DND-41 (cell line): Measurements from ENCODE around the gene TELO2.

ENCODE experiments used
- ATAC-seq: fragments of 200-7000 bp; cut with Tn5 transposase; 3 replicates; pipeline ENCODE4 v1.9.1; 2021; ENCODE audit warnings: low read depth; ENCODE audit not compliant: insufficient read depth
- DNase-seq: peaks from one replicate; pipeline ENCODE4 v3.0.0-alpha.2; 2020
- H2AFZ ChIP-seq: 2 replicates; pipeline ENCODE4 v1.6.0; 2012; ENCODE audit warnings: low read depth, low read length
- H3K27ac ChIP-seq: 2 replicates; pipeline ENCODE4 v1.5.1; 2012; ENCODE audit warnings: low read length, inconsistent platforms
- H3K27me3 ChIP-seq: fragments of 200-600 bp; sonication (generic); 2 replicates; pipeline ENCODE4 v1.6.0; 2012; ENCODE audit warnings: low read length, mild to moderate bottlenecking, inconsistent platforms; ENCODE audit not compliant: insufficient read depth, poor library complexity
- H3K36me3 ChIP-seq: 2 replicates; pipeline ENCODE4 v1.5.1; 2012; ENCODE audit warnings: low read length, inconsistent platforms; ENCODE audit not compliant: insufficient read depth
- H3K4me1 ChIP-seq: 2 replicates; pipeline ENCODE4 v1.5.1; 2012; ENCODE audit warnings: mild to moderate bottlenecking, low read length; ENCODE audit not compliant: insufficient read depth
- H3K4me2 ChIP-seq: 2 replicates; pipeline ENCODE4 v1.6.0; 2012; ENCODE audit warnings: mild to moderate bottlenecking, moderate library complexity, low read length, inconsistent platforms; ENCODE audit not compliant: insufficient read depth
- H3K4me3 ChIP-seq, 2 experiments: fragments of 200-600 bp in 1 of 2; shearing (Covaris generic) in 1 of 2; 2 replicates each; pipeline ENCODE4 v1.5.1; 2012 to 2016; ENCODE audit warnings: inconsistent platforms in 2 of 2, low read length in 2 of 2, mild to moderate bottlenecking in 2 of 2, low read depth in 1 of 2, moderate library complexity in 1 of 2
- H3K79me2 ChIP-seq: 2 replicates; pipeline ENCODE4 v1.6.0; 2012; ENCODE audit warnings: low read length, inconsistent platforms; ENCODE audit not compliant: insufficient read depth
- H3K9ac ChIP-seq: 2 replicates; pipeline ENCODE4 v1.6.0; 2012; ENCODE audit warnings: low read depth, mild to moderate bottlenecking, inconsistent platforms, low read length, moderate library complexity
- H3K9me3 ChIP-seq: 2 replicates; pipeline ENCODE4 v1.5.1; 2012; ENCODE audit warnings: low read length, moderate library complexity, mild to moderate bottlenecking, inconsistent platforms; ENCODE audit not compliant: insufficient read depth, severe bottlenecking
- H4K20me1 ChIP-seq: 2 replicates; pipeline ENCODE4 v1.6.0; 2012; ENCODE audit warnings: low read length; ENCODE audit not compliant: insufficient read depth
- EZH2 ChIP-seq: IDR thresholded peaks from 3 replicates; pipeline ENCODE4 v1.6.1; 2012; ENCODE audit warnings: borderline replicate concordance, low read depth, mild to moderate bottlenecking, moderate library complexity, low read length, inconsistent platforms; ENCODE audit not compliant: severe bottlenecking
- TF ChIP-seq, protein P1 (sequence below): IDR thresholded peaks from 2 replicates; pipeline ENCODE4 v1.5.1; 2012; ENCODE audit warnings: borderline replicate concordance, low read length, moderate library complexity, mild to moderate bottlenecking; ENCODE audit not compliant: poor library complexity, severe bottlenecking; ENCODE audit errors: extremely low read depth

Gene TELO2

DNA sequence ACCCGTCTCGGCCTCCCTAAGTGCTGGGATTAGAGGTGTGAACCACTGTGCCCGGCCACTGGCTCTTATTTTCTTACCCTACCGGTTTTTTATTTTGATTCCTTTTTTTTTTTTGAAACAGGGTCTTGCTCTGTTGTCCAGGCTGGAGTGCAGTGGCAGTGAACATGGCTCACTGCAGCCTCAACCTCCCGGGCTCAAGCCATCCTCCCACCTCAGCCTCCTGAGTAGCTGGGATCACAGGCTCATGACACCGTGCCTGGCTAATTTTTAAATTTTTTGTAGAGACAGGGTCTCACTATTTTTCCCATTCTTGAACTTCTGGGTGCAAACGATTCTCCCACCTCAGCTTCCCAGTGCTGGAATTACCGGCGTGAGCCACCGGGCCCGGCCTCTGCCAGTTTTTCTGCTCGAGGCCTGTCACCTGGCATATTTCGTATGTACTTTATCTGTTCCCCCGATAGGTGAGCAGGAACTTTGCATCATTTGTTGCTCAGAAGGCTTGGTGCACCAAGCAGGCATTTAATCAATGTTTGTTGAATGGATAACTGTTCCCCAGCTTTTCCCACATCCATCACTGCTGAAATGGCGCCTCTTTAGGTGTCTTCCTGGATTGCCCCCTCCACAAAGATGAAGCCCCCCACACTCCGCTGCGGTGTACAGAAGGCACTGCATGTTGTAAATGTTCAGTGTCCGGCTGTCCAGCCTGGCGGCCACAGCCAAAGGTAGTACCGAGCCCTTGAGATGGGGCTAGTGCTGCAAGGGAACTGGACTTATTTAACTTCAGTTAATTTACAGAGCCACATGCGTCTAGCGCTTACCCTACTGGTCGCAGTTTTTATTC lies 858 bp upstream of the TELO2 start:
- Histone ChIP-seq H3K4me1 (peaks cover 32% of the 10 kb centered on the region), H3K27me3 (no peaks in the 10 kb centered on the region), H3K9me3 (no peaks in the 10 kb centered on the region), H3K36me3 (peaks cover 36% of the 10 kb centered on the region), H3K4me3 (peak overlapping the region; percentile 24 to 93; a peak in 3 of 4 replicates), H4K20me1 (peaks cover 29% of the 10 kb centered on the region), H3K4me2 (peak overlapping the region; percentile 88), H3K27ac (peak overlapping the region; percentile 92), H3K79me2 (peaks cover 40% of the 10 kb centered on the region), H2AFZ (peak overlapping the region; percentile 98), H3K9ac (peak overlapping the region; percentile 97)
- ATAC-seq = no peak
- DNase-seq = no peak
- no peak for TF ChIP-seq EZH2
- TF ChIP-seq, protein P1, sequence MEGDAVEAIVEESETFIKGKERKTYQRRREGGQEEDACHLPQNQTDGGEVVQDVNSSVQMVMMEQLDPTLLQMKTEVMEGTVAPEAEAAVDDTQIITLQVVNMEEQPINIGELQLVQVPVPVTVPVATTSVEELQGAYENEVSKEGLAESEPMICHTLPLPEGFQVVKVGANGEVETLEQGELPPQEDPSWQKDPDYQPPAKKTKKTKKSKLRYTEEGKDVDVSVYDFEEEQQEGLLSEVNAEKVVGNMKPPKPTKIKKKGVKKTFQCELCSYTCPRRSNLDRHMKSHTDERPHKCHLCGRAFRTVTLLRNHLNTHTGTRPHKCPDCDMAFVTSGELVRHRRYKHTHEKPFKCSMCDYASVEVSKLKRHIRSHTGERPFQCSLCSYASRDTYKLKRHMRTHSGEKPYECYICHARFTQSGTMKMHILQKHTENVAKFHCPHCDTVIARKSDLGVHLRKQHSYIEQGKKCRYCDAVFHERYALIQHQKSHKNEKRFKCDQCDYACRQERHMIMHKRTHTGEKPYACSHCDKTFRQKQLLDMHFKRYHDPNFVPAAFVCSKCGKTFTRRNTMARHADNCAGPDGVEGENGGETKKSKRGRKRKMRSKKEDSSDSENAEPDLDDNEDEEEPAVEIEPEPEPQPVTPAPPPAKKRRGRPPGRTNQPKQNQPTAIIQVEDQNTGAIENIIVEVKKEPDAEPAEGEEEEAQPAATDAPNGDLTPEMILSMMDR = no peak

DNA sequence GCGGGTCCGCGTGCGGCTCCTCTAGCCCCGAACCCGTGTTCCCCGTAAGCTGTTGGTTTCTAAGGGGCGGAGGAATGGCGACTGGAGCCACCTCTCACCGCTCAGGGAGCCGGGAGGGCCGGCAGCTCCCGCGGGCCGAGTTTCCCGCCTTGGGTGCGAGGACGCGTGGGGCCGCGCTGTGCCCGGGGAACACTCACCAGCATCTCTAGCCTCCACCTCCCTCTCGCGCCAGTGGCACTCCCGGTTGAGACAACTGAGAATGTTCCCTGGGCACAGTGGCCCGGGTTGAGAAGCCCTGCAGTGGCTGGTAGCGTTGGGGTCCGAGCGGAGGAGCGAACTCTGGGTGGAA lies 560 bp downstream of the TELO2 start:
- peak overlapping the region; percentile 97 for H3K27ac ChIP-seq
- peak overlapping the region; percentile 91 for H2AFZ ChIP-seq
- TF ChIP-seq EZH2 = no peak
- TF ChIP-seq, protein P1 = no peak
- peaks cover 48% of the 10 kb centered on the region for H3K36me3 ChIP-seq
- H3K4me3 ChIP-seq = peak overlapping the region; percentile 93 to 95
- H4K20me1 ChIP-seq = peaks cover 30% of the 10 kb centered on the region
- peaks cover 32% of the 10 kb centered on the region for H3K4me1 ChIP-seq
- peak overlapping the region; percentile 88 for H3K4me2 ChIP-seq
- DNase-seq (no peak), ATAC-seq (peak; percentile 25)
- H3K9ac ChIP-seq = peak overlapping the region; percentile 97
- H3K9me3 ChIP-seq = no peaks in the 10 kb centered on the region
- H3K27me3 ChIP-seq = no peaks in the 10 kb centered on the region
- peaks cover 44% of the 10 kb centered on the region for H3K79me2 ChIP-seq

DNA sequence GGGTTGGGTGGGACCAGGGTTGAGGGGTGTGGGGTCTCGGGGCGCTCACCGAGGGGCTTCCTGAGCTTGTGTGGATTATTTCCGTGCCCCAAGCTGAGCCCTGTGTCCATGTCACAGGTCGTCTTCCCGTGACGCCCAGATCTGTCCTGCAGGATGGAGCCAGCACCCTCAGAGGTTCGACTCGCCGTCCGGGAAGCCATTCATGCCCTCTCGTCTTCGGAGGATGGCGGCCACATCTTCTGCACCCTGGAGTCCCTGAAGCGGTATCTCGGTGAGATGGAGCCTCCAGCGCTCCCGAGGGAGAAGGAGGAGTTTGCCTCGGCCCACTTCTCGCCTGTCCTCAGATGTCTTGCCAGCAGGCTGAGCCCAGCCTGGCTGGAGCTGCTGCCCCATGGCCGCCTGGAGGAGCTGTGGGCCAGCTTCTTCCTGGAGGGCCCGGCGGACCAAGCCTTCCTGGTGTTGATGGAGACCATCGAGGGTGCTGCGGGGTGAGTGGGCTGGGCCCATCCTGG lies 1.0 kb downstream of the TELO2 start:
- H3K36me3 ChIP-seq = peaks cover 53% of the 10 kb centered on the region
- ATAC-seq = no peak
- H4K20me1 ChIP-seq = peaks cover 30% of the 10 kb centered on the region

More for the DNA sequence above, 1.0 kb downstream of the TELO2 start:
- peak overlapping the region; percentile 88 for H3K4me2 ChIP-seq
- H2AFZ ChIP-seq = peak overlapping the region; percentile 91; the same call in 1 of the 2 replicates
- H3K9me3 ChIP-seq = no peaks in the 10 kb centered on the region
- DNase-seq = no peak
- H3K27ac ChIP-seq = peak overlapping the region; percentile 97
- H3K27me3 ChIP-seq = no peaks in the 10 kb centered on the region
- peak overlapping the region; percentile 93 to 95 for H3K4me3 ChIP-seq
- TF ChIP-seq, protein P1 = no peak
- no peak for TF ChIP-seq EZH2
- H3K9ac ChIP-seq = peak overlapping the region; percentile 97
- H3K79me2 ChIP-seq = peaks cover 45% of the 10 kb centered on the region
- peaks cover 32% of the 10 kb centered on the region for H3K4me1 ChIP-seq
